GM13976 (cell line): ENCODE measurements around the gene LRRC59.

ENCODE experiments used
- DNase-seq: peaks from one replicate; pipeline ENCODE4 v3.0.0; 2012; ENCODE audit warnings: low spot score
- CTCF ChIP-seq: IDR thresholded peaks from 2 replicates; pipeline ENCODE4 v1.5.1; 2012; ENCODE audit warnings: borderline replicate concordance, mild to moderate bottlenecking; ENCODE audit not compliant: insufficient read depth; ENCODE audit errors: extremely low read depth, missing control alignments, control extremely low read depth
- in situ Hi-C: fragments of 300-500 bp; cut with MboI; formaldehyde crosslinking; loops from one replicate; pipeline ENCODE4 v1.12.0; 2022; ENCODE audit warnings: low sequenced_read_pairs, mixed read lengths, inconsistent platforms; ENCODE audit not compliant: unreplicated experiment

LRRC59 gene

DNA sequence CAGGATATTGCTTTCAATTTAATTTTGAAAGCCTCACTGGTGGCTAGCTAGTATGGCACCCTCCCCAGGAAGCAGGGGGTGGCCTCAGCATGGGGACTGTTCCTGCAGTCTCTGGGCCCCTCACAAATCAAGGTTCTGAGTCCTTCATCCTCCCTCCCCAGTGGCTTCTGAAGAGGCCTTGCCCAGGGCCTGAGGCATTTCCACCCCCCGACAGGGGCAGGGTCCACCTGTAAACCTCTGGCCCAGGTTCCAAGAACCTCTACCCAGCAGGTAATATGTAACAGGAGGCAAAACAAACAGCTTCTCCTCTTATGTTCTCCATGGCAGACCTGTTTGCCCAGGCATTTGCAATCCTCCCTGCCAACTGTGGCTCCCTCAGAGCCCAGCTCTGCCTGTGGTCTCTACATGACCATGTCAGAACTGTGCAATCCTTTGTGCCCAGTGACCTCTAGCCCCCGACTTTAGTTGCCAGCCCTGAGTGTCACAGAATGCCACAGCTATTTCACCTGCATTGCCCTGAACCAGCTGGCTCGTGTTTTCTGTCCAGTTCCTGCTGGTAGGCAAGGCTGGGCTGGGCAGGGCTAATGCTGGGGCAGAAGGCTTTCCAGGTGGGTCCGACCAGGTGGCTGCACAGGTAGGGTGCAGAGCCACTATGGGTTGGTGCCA, 43.0 kb upstream of the LRRC59 start:
- no peak for TF ChIP-seq CTCF
- in situ Hi-C loops, result no loop called here
- no peak for DNase-seq

- DNase-seq, result no peak
- no peak for TF ChIP-seq CTCF
- in situ Hi-C loops, result no loop called here
These were observed 41.7 kb upstream of the LRRC59 start for GRCh38 chr17:50439008-50439407.

DNA sequence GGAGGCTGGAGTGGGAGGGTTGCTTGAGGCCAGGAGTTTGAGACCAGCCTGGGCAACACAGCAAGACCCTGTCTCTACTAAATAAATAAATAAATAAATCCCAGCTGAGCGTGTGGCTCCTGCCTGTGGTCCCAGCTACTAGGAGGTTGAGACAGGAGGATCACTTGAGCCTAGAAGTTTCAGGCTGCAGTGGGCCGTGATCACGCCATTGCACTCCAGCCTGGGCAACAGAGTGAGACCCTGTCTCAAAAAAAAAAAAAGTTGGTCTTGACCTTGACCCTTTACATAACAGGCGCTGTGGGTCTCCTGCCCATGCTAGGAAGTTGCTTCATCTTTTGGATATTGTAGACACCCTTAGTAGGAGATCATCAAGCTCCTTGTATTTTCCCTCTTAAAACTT, 40.1 kb upstream of the LRRC59 start:
- DNase-seq, result no peak
- in situ Hi-C loops, result no loop called here
- TF ChIP-seq CTCF, result no peak

DNA sequence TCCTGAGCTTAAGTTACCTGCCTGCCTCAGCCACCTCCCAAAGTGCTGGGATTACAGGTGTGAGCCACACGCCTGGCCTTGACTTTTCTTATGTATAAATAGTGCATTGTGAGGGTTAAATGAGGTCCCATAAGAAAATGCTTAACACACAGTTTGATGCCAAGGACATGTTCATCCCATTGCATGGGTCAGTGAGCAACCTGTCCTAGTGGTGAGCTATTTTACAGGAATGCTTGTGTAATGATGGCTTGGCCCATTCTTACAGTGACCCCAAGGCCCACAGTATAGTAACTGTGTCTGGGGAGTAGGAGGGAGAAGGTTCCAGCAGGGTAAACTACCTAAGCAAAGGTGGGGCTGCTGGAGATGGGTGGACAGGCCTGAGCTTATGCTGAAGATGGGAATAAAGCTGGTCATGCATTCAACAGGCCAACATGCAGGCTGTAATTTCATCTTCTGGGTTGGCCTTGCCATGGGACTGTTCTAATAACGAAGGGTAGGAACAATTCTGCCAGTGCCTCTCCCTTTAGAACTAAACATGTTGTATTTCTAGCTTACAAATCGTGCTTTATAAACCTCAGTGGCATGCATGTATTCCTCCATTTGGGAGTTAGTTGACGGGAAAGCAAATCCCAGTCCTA, 34.9 kb upstream of the LRRC59 start:
- DNase-seq, result no peak
- in situ Hi-C loops, result no loop called here
- TF ChIP-seq CTCF, result no peak

- in situ Hi-C loops, result no loop called here
- DNase-seq, result no peak
- TF ChIP-seq CTCF, result no peak
These were observed 33.7 kb upstream of the LRRC59 start for GRCh38 chr17:50430821-50431618.

DNA sequence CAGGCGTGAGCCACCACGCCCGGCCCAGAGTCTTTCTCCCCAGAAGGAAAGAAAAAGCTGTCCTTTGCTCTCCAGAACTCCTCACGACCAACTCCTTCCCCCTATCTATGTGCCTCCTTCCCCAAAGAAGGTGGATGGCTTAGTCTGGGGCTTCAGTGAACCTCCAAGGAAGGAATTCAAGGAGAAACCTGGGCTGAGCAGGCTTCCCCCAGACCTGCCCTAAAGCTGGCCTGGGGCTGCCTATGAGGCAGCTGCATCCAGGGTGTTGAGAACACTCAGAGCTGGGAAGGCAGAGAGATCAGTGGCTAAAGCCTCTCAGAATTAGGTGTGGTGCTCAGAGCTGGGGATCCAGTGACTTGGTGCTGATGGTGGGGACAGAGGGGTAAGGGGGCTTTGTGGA, 32.5 kb upstream of the LRRC59 start:
- no peak for DNase-seq
- in situ Hi-C loops, result no loop called here
- TF ChIP-seq CTCF, result no peak
